Stimulated activated CD4-positive, alpha-beta T cell treated with anti-CD3 and anti-CD28 coated beads, Interleukin-4, amount 100 ng/mL, for 48 hours (primary cell): Measurements from ENCODE around the gene FCN1.

ENCODE experiments used
- DNase-seq, 2 donors: peaks; one replicate each; pipeline ENCODE4 v3.0.0-alpha.2; 2020; ENCODE audit warnings: low read depth in 2 of 2

The FCN1 gene

DNA sequence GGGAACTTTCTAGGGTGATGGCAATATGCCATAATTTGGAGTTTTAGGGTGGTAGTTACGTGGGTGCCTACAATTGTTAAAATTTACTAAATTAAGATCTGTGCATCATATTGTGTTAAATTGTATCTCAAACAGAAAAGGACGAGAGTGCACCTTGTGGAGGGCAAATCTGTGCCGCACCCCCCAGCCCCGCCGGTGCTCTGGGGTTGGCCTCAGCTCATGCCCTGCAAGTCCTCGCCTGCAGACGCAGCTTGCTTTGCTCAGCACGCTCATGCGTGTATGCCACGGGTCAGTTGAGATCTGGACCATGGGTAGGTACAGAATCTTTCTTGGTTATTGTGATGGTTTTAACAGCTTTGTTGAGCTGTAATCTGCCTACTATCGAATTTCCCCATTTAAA is 33.7 kb upstream of the FCN1 start:
- no peak for DNase-seq

DNA sequence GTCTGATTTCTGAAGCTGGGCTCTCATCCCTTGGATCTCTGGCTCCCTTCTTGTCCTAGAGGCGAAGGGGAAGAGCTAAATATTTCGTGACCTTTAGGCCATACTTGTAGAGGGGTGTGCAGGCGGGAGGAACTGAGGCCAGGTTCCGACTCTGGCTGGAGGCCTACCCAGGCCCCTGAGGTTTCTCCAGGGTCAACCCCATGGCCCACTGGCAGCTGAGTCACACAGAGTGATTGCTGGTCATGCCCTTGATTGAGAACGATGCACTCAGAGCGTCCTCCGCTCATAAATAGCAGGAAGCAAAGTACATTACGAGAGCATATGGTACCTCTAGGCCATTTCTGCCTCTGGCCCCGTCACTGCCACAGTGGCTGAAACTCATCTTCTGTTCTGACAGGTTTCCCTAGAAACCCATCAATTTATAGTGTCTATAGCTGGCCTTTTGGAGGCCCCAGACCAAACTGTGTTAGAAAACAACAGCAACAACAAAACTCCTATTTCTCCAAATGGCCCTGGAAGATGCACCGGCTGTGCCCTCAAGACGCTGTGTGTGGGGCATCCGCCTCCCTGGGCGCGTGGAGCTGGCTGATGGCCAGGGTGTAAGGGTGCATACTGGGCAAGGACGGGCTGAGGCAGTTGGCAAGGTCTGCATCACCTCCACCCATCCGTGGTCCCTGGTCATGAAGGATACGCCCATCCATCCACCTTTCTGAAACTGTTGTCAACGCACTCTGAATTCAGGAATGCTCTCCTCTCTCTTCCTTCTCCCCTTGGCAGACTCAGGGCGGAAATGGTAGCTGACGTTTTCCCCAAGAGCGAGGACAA is 32.9 kb upstream of the FCN1 start:
- no peak for DNase-seq

- no peak for DNase-seq
Observed at GRCh38 chr9:134949681-134950385, 32.1 kb upstream of the FCN1 start.

DNA sequence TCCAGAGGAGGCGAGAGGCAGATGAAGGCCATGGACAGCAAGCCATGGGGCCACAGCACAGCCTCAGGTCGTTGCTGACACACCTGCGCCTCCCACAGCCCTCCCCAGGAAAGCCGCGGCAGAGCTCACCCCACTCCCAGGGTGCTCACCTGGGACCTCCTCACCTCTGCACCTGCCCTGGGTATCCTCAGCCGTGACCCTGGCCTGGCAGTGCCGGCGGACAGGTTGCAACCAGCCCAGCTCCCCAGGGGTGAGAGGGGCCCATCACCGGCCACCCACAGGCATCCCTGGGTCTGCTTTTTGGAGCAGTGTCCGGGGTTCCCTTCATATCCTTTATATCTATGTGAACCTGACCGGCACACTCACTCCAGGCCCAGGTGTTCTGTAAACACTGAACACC is 30.4 kb upstream of the FCN1 start:
- no peak for DNase-seq

DNA sequence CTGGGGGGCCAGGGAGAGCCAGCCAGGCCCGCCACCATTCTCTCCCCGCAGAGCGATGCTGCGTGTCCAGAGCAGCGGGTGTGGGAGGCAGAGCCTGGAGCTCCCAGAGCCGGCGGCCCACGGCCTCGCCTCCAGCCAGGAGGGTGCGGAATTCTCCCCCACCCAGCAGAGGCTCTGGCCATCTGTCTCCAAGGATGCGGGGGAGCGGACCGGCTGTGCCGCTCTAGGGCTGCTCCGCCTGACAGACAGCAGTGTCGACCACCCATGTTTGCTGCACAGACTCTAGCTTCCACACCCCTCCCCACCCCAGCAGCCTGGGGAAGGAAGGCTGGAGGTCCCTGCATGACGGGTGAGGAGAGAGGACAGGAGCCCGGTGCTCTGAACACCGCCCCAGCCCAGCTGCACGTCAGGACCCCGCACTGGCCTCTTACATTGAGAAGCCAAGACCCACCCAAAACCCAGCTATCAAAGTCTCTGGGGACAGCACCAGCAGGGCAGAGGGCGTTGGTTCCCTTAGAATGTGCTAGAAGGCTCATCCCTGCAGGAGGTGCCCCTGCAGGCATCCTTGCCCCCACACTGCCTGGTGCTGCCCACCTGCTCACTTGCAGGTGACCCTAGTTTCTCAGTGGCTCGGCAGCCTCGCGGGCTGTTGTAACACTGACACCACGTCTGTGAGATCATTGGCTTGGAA is 29.7 kb upstream of the FCN1 start:
- no peak for DNase-seq

GRCh38 chr9:134946663-134947062 is 29.0 kb upstream of the FCN1 start:
- DNase-seq: no peak

GRCh38 chr9:134945509-134946275 is 28.0 kb upstream of the FCN1 start:
- no peak for DNase-seq

GRCh38 chr9:134944916-134945315 is 27.2 kb upstream of the FCN1 start:
- DNase-seq: no peak

- DNase-seq: no peak
Observed at GRCh38 chr9:134944351-134944802, 26.7 kb upstream of the FCN1 start.

GRCh38 chr9:134943836-134944235 is 26.1 kb upstream of the FCN1 start:
- no peak for DNase-seq

DNA sequence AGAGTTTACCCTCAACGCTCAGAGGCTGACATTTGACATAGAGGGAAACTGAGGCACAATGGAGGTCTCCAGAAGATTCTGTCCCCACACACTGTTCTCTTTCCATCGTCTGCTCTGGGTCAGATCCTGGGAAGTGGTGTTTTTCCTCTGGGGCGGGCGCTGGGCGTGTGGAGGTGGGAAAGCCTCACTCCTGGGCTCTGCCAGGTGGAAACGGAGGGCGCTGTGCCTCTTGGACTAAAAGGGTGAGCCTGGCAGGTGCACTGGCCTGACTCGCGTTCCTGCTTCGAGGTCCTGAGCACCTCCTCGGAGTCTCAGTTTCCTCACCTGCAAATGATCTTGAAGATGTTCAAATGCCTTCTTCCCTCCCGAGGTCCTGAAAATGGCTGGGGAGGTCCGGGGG is 25.7 kb upstream of the FCN1 start:
- DNase-seq: no peak

GRCh38 chr9:134942788-134943184 is 25.1 kb upstream of the FCN1 start:
- DNase-seq: no peak

- no peak for DNase-seq
Observed at GRCh38 chr9:134942011-134942787, 24.5 kb upstream of the FCN1 start.

GRCh38 chr9:134940236-134941208 is 22.8 kb upstream of the FCN1 start:
- DNase-seq: no peak

DNA sequence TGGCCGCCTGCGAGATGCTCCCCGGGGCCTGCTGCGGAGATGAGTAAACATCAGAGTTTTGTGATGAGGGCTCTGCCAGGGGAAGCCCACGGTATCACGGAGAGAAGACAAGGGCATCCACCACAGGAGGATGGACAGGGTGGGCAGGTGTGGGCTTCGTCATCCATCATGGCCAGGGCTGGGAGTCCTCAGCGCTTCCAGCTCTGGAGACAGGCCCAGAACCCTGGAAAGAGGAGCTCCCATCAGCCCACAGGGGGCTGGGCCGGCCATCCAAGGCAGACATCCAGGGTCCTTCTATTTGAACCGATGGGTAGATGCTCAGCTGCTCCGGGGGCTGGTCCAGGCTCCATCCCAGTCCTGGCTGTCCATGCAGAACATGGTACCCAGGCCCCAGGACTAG is 22.1 kb upstream of the FCN1 start:
- DNase-seq: no peak

GRCh38 chr9:134939080-134939733 is 21.5 kb upstream of the FCN1 start:
- no peak for DNase-seq

DNA sequence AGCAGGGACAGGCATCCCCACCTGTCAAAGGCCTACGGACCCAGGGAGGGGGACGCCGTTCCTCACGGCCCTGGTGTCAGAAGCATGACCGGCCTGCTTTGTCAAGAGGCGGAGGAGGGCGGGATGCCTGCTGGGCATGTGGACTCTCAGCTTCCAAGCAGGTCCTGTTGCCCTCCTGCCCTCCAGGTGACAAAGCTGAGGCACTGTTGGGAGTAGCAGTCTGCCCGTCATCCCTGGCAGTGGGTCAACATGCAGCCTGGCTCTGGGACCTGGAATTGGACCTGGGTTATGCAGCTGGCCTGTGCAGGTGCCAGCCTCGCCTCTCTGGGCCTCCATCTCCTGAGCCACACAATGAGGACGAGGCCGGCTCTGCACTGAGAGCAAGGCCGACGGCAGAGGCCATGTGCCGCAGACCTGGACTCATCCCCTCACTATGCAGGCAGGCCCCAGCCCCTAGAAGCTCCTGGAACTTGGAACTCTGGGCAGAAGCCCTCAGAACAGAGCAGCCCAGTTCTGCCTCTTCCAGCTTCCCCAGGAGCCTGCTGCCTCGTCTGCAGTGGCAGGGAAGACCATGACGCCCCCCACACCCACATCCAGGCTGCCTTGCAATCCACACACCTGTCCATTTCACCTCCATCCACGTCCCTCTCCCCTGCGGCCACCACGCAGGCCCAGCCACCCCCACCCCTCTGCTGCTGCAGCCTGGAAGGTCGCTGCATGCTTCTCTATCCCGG is 20.8 kb upstream of the FCN1 start:
- DNase-seq: no peak

DNA sequence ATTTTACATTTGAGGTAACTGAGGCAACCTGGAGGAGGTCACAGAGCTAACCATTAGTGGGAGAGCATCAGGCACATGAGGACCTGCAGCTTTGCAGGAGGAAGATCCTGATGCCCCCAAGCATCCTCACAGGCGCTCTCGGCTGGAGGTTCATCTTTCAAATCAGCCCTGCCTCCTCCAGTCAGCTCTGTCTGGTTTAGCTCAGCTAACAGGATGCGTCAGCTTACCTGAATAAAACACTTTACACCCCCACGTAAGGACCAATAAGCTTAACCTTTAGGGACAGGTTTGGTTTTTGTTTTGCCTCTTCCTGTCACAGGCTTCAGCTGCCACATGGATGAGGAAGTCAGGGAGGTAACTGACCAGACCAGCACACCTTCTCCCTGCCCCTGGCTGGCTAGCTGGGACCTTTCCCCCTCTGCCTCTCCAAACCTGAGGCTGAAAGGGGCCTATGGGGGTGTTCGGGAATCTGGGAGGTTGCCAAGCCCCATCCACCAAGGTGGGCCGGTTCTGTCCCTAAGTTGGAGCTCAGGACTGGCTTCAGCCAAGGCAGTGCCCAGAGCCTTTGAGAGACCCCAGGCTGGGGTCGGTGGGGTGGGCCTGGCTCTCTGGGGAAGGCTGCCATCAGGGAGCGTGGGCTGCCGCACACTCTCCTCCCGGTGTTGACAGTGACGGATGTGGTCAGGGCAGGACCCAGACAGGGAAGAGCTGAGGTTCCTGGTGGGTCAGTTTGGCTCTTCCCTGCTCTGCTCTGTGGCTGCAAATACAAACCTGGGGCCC is 20.0 kb upstream of the FCN1 start:
- no peak for DNase-seq
